CD4-positive, alpha-beta T cell (primary cell): ENCODE measurements around the gene MSL3B.

Source experiments
- ATAC-seq: fragments of 200-7000 bp; cut with Tn5 transposase; one replicate; pipeline ENCODE4 v1.10.0; 2022; ENCODE audit warnings: mild to moderate bottlenecking; ENCODE audit not compliant: poor library complexity
- CTCF ChIA-PET: fragments of 350-600 bp; sonication (Branson Sonifier 250); formaldehyde crosslinking; loops from one replicate; lab custom pipeline; 2021; ENCODE audit warnings: antibody characterized with exemption, inconsistent platforms; lab: Charles Lee
- POLR2A ChIA-PET: fragments of 350-600 bp; sonication (Branson Sonifier 250); formaldehyde crosslinking; loops from one replicate; lab custom pipeline; 2021; ENCODE audit warnings: antibody characterized with exemption, inconsistent platforms; lab: Charles Lee
- DNase-seq, 14 experiments: peaks; one replicate each; pipeline ENCODE4 v3.0.0-alpha.2; 2013 to 2020; ENCODE audit warnings: mixed read lengths in 2 of 14
- H3K27ac ChIP-seq, 2 donors: one replicate each; pipeline versions ENCODE4 v1.5.1 to v1.7.0; 2013; ENCODE audit warnings: low read length in 2 of 2, low read depth in 1 of 2, mild to moderate bottlenecking in 1 of 2
- H3K27me3 ChIP-seq, 2 experiments: 1 replicate in 1 of 2; 2 replicates in 1 of 2; pipeline versions ENCODE4 v1.6.1 to v1.7.0; 2013; ENCODE audit warnings: low read length in 2 of 2, control low read depth in 1 of 2, mild to moderate bottlenecking in 1 of 2, moderate library complexity in 1 of 2; ENCODE audit not compliant: insufficient read depth in 2 of 2, control insufficient read depth in 1 of 2
- H3K36me3 ChIP-seq: one replicate; pipeline ENCODE4 v1.6.1; 2013; ENCODE audit warnings: low read length, control low read depth; ENCODE audit not compliant: insufficient read depth
- H3K4me1 ChIP-seq: one replicate; pipeline ENCODE4 v1.6.1; 2013; ENCODE audit warnings: low read length, control low read depth; ENCODE audit not compliant: insufficient read depth
- H3K4me3 ChIP-seq: one replicate; pipeline ENCODE4 v1.5.1; 2013; ENCODE audit warnings: mild to moderate bottlenecking, low read length, moderate library complexity
- H3K9me3 ChIP-seq, 2 experiments: 1 replicate in 1 of 2; 2 replicates in 1 of 2; pipeline versions ENCODE4 v1.6.1 to v1.7.0; 2013; ENCODE audit warnings: low read length in 2 of 2, mild to moderate bottlenecking in 2 of 2, control low read depth in 1 of 2, moderate library complexity in 1 of 2; ENCODE audit not compliant: control insufficient read depth in 1 of 2, insufficient read depth in 1 of 2
- H3K27ac Mint-ChIP-seq: one replicate; pipeline ENCODE4 v1.8.0; 2020; ENCODE audit warnings: mixed read lengths
- H3K27me3 Mint-ChIP-seq: one replicate; pipeline ENCODE4 v1.8.0; 2021; ENCODE audit warnings: mixed read lengths
- H3K36me3 Mint-ChIP-seq: one replicate; pipeline ENCODE4 v1.8.0; 2021; ENCODE audit warnings: low read depth, mixed read lengths
- H3K4me1 Mint-ChIP-seq: one replicate; pipeline ENCODE4 v1.8.0; 2021; ENCODE audit warnings: low read depth, mixed read lengths
- H3K4me3 Mint-ChIP-seq: one replicate; pipeline ENCODE4 v1.8.0; 2020; ENCODE audit warnings: mild to moderate bottlenecking, mixed read lengths
- H3K9me3 Mint-ChIP-seq: one replicate; pipeline ENCODE4 v1.8.0; 2020; ENCODE audit warnings: mixed read lengths
- CTCF ChIP-seq: fragments of 200-600 bp; IDR thresholded peaks from one replicate; pipeline ENCODE4 v1.8.0; 2022; ENCODE audit warnings: antibody characterized with exemption, mild to moderate bottlenecking
- intact Hi-C, 2 experiments: fragments of 100-400 bp; cut with DNase I in 1 of 2; cut with micrococcal nuclease in 1 of 2; formaldehyde crosslinking; loops; one replicate each; pipeline versions ENCODE4 v1.15.1 to v1.9.0; 2023 to 2025; cut with DNase I, micrococcal nuclease

The MSL3B gene

GRCh38 chr2:233852056-233852455 lies 16.1 kb downstream of the MSL3B start:
- H3K27me3 ChIP-seq: peaks cover 4 to 9% of the 10 kb centered on the region in 2 experiments
- ATAC-seq (no peak), DNase-seq (no peak)
- no peak overlapping the region for H3K27ac ChIP-seq
- H3K4me3 ChIP-seq: no peak overlapping the region
- H3K9me3 Mint-ChIP-seq: no peaks in the 10 kb centered on the region
- peak overlapping the region; percentile 26 for H3K4me3 Mint-ChIP-seq
- ChIA-PET CTCF (interaction anchor here (1.4 kb wide), 1 partner anchor 15 kb away, joined by 3 read pairs; no protein-coding TSS in a partner anchor), POLR2A (no interaction called here)
- intact Hi-C loops: loop anchor here in 1 of 2 experiments (5.0 to 10.0 kb wide), 2 partner anchors 577 to 1155 kb away; partner anchors contain the start of gene GIGYF2
- peaks cover 14% of the 10 kb centered on the region for H3K4me1 ChIP-seq
- no peak for TF ChIP-seq CTCF
- peaks cover 24% of the 10 kb centered on the region for H3K4me1 Mint-ChIP-seq
- no peaks in the 10 kb centered on the region for H3K9me3 ChIP-seq
- no peaks in the 10 kb centered on the region for H3K36me3 Mint-ChIP-seq
- H3K36me3 ChIP-seq: no peaks in the 10 kb centered on the region
- no peak overlapping the region for H3K27ac Mint-ChIP-seq
- H3K27me3 Mint-ChIP-seq: peaks cover 16% of the 10 kb centered on the region

- Histone ChIP-seq H3K4me1 (peaks cover 14% of the 10 kb centered on the region), H3K9me3 (no peaks in the 10 kb centered on the region), H3K27ac (no peak overlapping the region), H3K4me3 (no peak overlapping the region), H3K36me3 (no peaks in the 10 kb centered on the region), H3K27me3 (peaks cover 4 to 9% of the 10 kb centered on the region in 2 experiments)
- Mint-ChIP-seq H3K9me3 (no peaks in the 10 kb centered on the region), H3K4me1 (peaks cover 24% of the 10 kb centered on the region), H3K36me3 (no peaks in the 10 kb centered on the region), H3K27ac (no peak overlapping the region), H3K27me3 (peaks cover 16% of the 10 kb centered on the region), H3K4me3 (no peak overlapping the region)
- ChIA-PET POLR2A (no interaction called here), CTCF (interaction anchor here (1.4 kb wide), 1 partner anchor 14 kb away, joined by 3 read pairs; no protein-coding TSS in a partner anchor)
- intact Hi-C loops: loop anchor here in 1 of 2 experiments (5.0 to 10.0 kb wide), 2 partner anchors 576 to 1154 kb away; partner anchors contain the start of gene GIGYF2
- ATAC-seq: no peak
- DNase-seq: no peak
- no peak for TF ChIP-seq CTCF
Observed at GRCh38 chr2:233851169-233851568, 17.0 kb downstream of the MSL3B start.

DNA sequence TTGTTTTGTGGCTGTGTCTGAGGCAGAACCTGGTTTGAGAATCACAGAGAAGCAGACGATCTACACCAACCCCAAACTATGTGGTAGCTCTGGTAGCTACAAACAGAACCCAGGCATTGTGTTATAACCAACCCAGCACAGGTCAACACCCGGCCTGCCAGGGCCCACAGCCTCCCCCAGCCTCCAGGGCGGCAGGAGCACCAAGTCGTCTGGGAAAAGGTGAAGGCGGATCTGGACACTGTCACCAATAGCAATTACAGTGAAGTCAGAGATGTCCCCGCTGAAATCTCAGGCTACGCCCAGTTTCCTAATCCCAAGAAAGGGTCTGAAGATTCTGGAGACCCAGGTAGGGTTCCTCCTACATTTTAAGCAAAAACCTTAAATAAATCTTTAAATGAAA lies 17.4 kb downstream of the MSL3B start:
- H3K36me3 ChIP-seq: no peaks in the 10 kb centered on the region
- intact Hi-C loops: loop anchor here in 1 of 2 experiments (5.0 to 10.0 kb wide), 2 partner anchors 576 to 1153 kb away; partner anchors contain the start of gene GIGYF2
- H3K27ac ChIP-seq: no peak overlapping the region
- no peak overlapping the region for H3K4me3 ChIP-seq
- H3K4me1 Mint-ChIP-seq: peaks cover 24% of the 10 kb centered on the region
- CTCF ChIA-PET: no interaction called here
- H3K27me3 ChIP-seq: peaks cover 4 to 9% of the 10 kb centered on the region in 2 experiments
- ATAC-seq (no peak), DNase-seq (no peak)
- H3K4me1 ChIP-seq: peaks cover 14% of the 10 kb centered on the region
- no peaks in the 10 kb centered on the region for H3K9me3 Mint-ChIP-seq
- TF ChIP-seq CTCF: no peak
- H3K27ac Mint-ChIP-seq: no peak overlapping the region
- H3K27me3 Mint-ChIP-seq: peaks cover 16% of the 10 kb centered on the region
- H3K4me3 Mint-ChIP-seq: no peak overlapping the region
- H3K36me3 Mint-ChIP-seq: no peaks in the 10 kb centered on the region
- POLR2A ChIA-PET: no interaction called here
- no peaks in the 10 kb centered on the region for H3K9me3 ChIP-seq
